ENCODE results near the gene SND1.

Gene SND1

GRCh38 chr7:127766831-127767459, 115.0 kb downstream of the SND1 start:
- no peak for DNase-seq (ENCODE audit: low read depth in 3 of 3)

- DNase-seq (ENCODE audit: low read depth in 3 of 3): no peak
Observed at GRCh38 chr7:127768241-127768640, 116.2 kb downstream of the SND1 start.

DNA sequence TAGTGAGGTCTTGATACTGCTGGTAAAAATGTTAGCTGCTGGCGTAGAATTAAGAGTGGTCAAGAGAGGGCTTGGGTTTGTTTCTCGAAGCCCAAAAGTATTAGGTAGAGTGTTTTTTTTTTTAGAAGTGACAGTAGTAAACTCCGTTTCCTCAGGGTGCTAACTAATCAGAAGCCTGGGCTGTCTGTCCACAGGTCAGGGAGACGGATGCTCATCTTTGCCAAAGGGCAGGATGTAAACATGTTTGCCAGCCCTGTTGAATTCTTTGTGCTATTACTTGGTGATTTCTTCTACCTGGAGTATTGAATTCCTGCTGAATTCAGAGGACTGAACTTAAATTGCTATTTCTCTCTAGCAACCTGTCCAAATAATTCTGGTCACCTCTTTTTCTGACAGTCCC, 117.1 kb downstream of the SND1 start:
- DNase-seq (ENCODE audit: low read depth in 3 of 3): no peak

DNA sequence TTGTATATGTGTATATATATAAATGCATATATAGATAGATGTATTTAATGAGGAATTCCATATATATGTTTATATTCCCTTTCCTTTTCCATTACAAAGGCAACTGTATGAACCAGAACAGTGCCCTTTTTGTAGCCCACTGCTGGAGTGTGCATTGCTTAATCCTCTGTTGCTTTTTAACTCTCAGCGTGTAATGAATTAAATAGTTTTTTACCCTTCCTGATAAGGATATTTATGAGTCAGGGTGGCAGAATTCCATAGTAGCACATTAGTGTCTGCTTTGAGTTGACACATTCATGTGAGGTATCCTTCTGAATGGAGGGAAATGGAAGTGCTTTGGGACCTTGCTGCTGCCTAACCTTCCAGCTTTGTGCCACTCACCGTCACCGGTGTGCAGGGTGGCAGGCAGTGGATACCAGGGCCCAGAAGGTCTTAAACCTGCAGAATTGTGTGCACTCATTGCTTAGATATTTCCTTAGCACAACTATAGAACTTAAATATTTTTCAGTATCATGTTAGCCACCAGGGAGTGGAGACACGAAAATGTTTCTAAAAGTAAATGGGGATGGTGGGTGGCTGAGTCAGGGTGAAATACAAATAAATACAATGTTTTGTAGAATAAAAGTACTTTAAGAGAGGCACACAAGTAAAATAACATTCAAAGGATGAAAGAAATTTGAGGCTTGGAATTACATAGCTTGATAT, 117.9 kb downstream of the SND1 start:
- DNase-seq (ENCODE audit: low read depth in 3 of 3): no peak

DNA sequence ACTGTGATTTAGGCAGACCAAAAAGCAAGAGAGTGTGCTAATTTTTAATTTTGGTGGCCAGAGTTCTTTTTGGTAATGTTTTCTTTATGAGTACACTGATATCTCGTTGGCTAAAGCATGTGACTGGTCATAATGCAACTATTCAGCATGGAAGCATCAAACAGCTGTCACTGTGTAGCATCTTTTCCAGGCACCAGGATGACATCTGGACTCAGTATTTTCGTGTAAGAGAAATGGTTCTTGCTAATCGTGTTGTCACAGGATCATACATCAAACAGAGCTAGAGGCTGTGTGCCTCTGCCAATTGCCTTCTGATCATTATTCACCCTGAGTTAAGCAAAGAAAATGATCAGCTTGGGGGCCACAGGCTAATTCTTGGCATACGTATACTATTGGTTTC, 118.9 kb downstream of the SND1 start:
- no peak for DNase-seq (ENCODE audit: low read depth in 3 of 3)

DNA sequence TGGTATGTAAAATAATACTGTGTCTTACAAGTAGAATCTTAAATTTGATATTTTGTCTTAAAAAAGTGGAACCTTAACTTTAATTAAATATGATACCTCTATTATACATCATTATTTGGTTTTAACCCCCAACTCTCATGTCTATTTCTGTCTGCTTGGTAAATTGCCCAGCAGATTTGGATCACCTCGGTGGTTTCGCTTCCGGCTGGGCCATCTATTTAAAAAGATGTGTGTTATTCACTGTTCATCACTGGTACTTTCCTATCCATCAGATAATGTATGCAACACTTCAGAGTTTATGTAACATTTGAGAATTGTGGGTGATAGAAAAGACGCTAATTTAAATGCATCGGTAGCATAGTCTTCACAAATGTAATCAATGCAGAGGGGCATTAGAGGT, 119.7 kb downstream of the SND1 start:
- DNase-seq (ENCODE audit: low read depth in 3 of 3): no peak

- no peak for DNase-seq (ENCODE audit: low read depth in 3 of 3)
Observed at GRCh38 chr7:127776776-127777386, 124.9 kb downstream of the SND1 start.

- DNase-seq (ENCODE audit: low read depth in 3 of 3): no peak
Observed at GRCh38 chr7:127780489-127780888, 128.5 kb downstream of the SND1 start.

DNA sequence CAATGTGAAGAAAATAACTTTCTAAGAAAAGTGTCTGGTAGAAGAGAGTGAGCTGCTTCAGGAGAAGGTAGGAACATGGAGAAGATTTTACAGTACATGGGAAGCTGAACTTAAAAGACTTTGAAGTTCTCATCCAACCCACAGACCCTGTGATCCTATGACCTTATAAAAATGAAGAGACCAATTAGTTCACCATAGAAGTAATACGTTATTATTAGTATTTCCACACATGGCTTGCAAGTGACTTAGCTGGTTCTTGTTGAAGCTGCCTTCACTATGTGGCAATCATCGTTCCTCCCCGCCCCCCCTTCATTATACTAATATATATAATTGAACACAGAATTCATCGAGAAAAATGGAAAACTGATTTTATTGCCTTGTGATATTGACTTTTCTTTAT, 129.1 kb downstream of the SND1 start:
- no peak for DNase-seq (ENCODE audit: low read depth in 3 of 3)

DNA sequence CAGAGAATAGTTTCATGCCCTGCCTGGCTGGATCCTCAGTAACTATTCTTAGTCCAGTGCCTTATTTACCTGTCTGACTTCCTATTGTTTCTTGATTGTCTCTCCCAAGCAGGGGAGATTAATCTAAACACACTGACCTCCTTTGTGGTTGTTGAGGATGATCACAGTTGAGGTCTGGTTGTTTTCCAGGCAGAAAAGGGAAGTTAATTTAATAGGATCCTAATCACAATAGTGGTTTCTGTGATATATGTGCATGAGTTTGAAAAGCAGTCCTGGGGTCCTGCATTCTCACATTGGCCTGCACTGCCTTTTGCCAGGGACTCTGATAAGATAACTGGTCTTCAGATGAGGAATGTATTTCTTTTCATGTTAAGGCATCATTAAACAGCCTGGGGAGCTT, 130.1 kb downstream of the SND1 start:
- no peak for DNase-seq (ENCODE audit: low read depth in 3 of 3)

DNA sequence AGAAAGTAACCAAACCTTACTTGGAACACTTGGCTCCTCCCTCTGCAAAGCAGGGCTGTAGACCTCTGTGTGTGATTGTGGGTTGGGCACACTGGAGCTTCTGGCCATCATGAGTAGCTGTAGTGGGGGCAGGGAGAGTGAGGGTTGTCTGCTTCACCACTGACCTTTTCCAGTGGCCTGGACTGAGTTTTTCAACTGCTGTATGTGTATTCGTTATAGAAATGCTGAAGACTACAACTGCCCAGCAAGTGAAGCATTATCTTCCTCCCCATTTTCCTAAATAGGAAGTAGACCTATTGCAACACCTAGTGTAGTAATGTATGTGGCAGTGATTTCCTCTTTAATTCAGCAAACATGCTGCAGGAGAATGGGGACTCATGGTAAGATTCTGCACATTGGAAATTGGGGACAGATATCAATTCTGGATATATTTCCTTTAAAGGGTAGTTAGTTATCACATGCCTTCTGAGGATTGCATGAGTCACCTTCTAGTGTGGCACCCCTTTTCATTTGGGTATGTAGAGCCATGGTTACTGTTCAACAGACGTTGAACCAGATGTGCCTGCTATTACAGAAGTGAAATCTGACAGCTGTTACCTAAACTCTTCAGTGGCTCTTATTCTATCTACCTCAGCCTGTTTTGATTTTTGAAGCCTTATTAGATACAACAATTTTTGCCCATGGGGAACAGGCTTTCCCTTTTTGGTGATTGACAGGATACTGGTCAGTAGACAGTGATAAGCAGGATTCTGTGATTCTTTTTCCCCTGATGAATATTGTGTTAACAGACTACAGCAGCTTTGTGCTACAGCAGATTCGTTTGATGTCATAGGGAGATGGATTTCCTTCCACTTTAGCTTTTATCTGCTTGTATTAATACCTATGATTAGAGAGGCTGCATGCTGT, 130.9 kb downstream of the SND1 start:
- no peak for DNase-seq (ENCODE audit: low read depth in 3 of 3)

DNA sequence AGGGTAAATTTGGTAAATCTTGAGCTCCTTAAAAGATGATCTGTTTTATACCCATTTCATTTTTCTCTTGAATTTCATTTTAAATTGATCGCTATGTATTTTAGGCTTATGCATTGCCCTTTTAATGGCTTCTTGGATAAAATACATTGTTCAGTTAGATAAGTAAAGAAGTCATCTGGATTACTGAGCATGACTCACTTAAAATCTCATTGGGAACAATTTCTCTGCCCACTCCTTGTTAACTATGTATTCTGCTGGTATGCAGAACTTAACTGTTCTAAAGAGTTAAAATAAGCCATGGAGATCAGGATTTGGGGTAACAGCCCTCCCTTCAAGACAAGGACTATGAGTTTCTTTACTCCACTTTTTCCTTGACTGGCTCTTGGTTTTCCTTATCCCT, 134.2 kb downstream of the SND1 start:
- DNase-seq (ENCODE audit: low read depth in 3 of 3): no peak

- no peak for DNase-seq (ENCODE audit: low read depth in 3 of 3)
Observed at GRCh38 chr7:127789031-127789430, 137.0 kb downstream of the SND1 start.

DNA sequence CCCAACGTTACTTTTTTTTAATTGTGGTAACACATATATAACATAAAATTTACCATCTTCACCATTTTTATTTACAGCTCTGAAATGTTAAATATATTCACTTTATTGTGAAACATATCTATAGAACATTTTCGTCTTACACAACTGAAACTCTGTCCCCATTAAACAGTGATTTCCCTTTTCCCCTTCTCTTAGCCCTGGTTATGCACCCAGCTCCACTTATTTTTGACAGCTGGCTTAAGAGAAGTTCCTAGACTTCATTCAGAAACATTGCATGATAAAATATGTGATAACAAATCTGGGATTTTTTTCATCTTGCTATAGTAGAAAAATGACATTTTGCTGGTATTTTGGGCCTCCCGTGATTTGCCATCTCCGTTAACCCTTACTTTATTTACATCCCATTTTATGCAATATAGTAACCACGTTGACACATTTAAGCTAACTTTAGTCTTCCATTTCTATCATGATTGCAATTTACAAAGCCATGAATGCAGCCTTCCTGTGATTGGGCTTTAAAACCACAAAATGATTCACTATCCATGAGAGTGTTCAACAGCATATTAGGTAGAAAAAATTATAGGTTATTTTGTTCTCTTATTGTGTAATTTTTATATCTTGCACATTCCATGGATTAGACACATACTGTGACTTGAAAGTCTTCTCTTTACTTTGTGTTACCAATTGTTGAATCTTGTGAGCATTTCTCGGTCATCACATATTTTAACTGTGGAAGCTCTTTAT, 139.6 kb downstream of the SND1 start:
- no peak for DNase-seq (ENCODE audit: low read depth in 3 of 3)

DNA sequence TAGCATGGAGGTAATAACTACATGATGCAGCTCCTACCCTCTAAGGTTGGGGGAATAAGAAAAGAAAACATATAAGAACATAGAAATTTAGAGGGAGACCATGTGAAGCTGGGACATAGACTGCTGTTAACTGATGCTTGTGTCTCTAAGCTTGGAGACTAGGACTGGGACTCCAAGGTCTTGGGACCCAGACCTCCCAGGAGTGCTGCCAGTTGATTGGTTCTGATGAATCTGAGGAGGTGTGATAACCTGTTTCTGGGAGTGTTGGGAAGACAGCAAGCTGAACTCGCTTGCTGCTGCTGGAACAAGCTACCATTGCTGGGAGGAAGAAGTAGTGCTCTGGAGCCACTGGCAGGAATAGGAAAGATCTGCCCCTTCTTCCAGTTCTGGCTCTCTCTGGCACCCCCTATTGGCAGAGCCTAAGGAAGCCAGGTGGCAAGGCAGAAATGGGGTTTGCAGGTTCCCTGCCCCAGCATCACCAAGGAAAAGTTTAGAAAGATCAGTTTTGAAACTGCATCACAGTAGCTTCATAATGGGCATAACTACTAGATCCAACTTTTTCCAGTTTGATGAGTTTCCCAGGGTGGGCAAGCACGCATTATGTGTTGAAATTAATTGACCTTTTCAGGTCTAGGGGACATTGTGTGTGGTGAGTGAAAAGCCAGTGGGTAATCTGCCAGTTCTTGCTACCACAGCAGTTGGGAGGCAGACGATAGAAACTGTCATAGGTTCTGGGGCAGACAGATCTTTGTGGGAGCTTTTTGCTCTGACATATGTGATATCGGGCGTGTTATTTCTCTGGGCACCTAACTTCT, 140.7 kb downstream of the SND1 start:
- DNase-seq (ENCODE audit: low read depth in 3 of 3): peak in 2 of 3 donors; percentile 7 to 11

- DNase-seq (ENCODE audit: low read depth in 3 of 3): no peak
Observed at GRCh38 chr7:127793582-127793981, 141.6 kb downstream of the SND1 start.

DNA sequence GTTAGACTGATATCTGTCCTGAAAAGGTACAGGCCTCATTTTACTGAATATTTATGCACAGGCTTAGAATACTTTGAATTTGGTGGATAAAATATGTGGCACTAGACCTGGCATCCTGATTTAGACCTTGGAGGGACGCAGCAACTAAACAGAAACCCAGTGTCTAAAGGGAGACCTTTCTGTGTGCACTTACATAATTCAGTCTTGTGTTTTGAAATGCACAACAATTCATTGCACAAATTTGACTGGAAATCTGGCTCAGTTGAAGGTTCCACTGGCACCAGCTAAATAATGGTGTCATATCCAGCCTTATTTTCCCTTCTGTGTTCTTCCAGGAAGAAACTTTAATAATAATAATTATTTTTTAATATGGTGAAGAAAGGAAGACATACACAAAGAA, 142.1 kb downstream of the SND1 start:
- no peak for DNase-seq (ENCODE audit: low read depth in 3 of 3)

GRCh38 chr7:127794551-127794950, 142.6 kb downstream of the SND1 start:
- no peak for DNase-seq (ENCODE audit: low read depth in 3 of 3)

DNA sequence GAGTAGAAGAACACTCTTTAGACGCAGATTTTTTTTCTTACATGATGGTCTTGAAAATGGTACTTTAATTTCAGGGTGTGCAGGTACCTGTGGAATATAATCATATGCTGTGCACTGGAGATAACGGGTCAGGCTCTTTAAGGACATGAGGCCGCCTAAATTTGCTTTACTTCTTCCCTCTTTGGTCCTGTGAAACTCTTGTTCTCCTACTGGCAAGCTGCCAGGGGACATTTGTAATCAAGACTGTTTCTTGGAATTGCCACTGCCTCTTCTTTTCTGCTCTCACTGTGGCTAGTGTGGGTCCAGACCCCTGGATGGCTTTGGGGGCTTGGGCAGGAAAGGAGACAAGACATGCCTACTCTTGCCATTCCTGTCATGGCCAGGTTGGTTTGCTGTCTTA, 146.0 kb downstream of the SND1 start:
- no peak for DNase-seq (ENCODE audit: low read depth in 3 of 3)

DNA sequence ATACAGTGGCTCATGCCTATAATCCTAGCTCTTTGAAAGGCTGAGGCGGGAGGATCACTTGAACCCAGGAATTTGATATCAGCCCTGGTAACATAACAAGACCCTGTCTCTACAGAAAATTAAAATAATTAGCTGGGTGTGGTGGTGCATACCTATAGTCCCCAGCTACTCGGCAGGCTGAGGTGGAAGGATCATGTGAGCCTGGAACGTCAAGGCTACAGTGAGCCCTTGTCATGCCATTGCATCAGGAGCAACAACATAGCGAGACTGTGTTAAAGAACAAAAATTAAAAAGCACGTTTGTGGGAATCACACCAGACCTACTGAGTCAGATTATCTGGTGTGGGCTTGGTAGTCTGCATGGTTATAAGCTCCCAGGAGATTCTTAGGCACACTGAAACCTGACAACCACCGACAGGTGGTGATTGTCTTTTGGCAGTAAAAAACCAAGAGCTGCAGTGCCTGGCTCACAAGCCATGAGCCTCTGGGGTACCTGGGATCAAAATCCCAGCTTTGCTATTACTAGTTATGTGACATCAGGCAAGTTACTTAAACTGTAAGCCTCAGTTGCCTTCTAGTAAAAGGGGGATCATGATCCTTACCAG, 146.9 kb downstream of the SND1 start:
- no peak for DNase-seq (ENCODE audit: low read depth in 3 of 3)
